Breast epithelium (tissue), 3 donors: ENCODE measurements around the gene C6orf58.
A peak's percentile ranks its signal among the peaks of the same experiment; 100 is the strongest.

Source experiments
- POLR2A ChIP-seq: fragments of 450-650 bp; IDR thresholded peaks from one replicate; pipeline ENCODE4 v1.6.1; 2016; ENCODE audit warnings: antibody characterized with exemption, mild to moderate bottlenecking, moderate library complexity
- TF ChIP-seq, protein P1 (sequence below), 3 donors: fragments of 450-650 bp; IDR thresholded peaks; one replicate each; pipeline ENCODE4 v1.5.1; 2016 to 2017; ENCODE audit warnings: antibody characterized with exemption in 3 of 3, mild to moderate bottlenecking in 3 of 3, moderate library complexity in 3 of 3

DNA sequence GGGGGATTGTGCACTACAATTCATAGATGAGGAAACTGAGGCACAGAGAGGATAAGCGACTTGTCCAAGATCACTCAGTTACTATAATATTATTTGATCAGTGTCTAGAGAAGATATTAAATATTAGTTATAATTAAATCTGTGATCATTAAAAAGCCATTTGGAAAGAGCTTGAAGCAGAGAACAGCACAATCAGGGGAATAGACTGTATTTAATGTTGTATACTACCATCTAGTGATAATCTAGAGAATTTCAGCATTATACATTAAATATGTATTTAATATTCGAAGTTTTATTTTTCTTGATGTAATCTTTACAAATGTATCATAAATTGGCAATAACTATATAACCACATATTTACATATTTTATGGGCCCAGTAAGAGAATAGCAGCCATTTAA lies 37.7 kb upstream of the C6orf58 start:
- TF ChIP-seq, protein P1, sequence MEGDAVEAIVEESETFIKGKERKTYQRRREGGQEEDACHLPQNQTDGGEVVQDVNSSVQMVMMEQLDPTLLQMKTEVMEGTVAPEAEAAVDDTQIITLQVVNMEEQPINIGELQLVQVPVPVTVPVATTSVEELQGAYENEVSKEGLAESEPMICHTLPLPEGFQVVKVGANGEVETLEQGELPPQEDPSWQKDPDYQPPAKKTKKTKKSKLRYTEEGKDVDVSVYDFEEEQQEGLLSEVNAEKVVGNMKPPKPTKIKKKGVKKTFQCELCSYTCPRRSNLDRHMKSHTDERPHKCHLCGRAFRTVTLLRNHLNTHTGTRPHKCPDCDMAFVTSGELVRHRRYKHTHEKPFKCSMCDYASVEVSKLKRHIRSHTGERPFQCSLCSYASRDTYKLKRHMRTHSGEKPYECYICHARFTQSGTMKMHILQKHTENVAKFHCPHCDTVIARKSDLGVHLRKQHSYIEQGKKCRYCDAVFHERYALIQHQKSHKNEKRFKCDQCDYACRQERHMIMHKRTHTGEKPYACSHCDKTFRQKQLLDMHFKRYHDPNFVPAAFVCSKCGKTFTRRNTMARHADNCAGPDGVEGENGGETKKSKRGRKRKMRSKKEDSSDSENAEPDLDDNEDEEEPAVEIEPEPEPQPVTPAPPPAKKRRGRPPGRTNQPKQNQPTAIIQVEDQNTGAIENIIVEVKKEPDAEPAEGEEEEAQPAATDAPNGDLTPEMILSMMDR (IDR thresholded peaks at IDR 0.05) = peak in 1 of 3 donors; percentile 25
- no peak for TF ChIP-seq POLR2A
